ENCODE data around the gene PATL2. TPM values are rescaled to one million over a fixed set of nuclear protein-coding genes. Genes with fewer than 3 reads are reported as not detected.

The PATL2 gene
- total RNA-seq, 1 experiment from 2014 or later: 0.49 TPM

- in situ Hi-C loops (cut with HindIII; ENCODE audit: low pct_unique_long_range_greater_than_20kb, low sequenced_read_pairs): no loop called here
- POLR2A ChIA-PET: interaction anchor here (0.6 to 5.4 kb wide), 3 partner anchors 9 to 21 kb away, joined by 4 to 28 read pairs (median 4); partner anchors contain the start of genes B2M and PATL2
- H3K4me3 ChIP-seq (ENCODE audit: low read depth in 2 of 2, low read length in 2 of 2): peak overlapping the region; percentile 16 to 96
These were observed 15.0 kb upstream of the PATL2 start for GRCh38 chr15:44726136-44726535.

GRCh38 chr15:44722011-44722410 lies 10.9 kb upstream of the PATL2 start:
- ATAC-seq (no peak), DNase-seq (ENCODE audit: low read depth, low spot score) (no peak)
- Histone ChIP-seq H3K27ac (ENCODE audit: low read length) (peak overlapping the region; percentile 46), H3K36me3 (ENCODE audit: control insufficient read depth, insufficient read depth, low read length) (peaks cover 10% of the 10 kb centered on the region), H3K27me3 (ENCODE audit: control insufficient read depth, insufficient read depth, low read length) (no peaks in the 10 kb centered on the region), H3K4me1 (ENCODE audit: control insufficient read depth, insufficient read depth, low read length) (peaks cover 35% of the 10 kb centered on the region), H3K4me3 (ENCODE audit: low read depth in 2 of 2, low read length in 2 of 2) (no peak overlapping the region), H3K9me3 (ENCODE audit: control insufficient read depth, insufficient read depth, low read depth, low read length) (no peaks in the 10 kb centered on the region)
- ChIA-PET POLR2A (no interaction called here), CTCF (interaction anchor here (0.8 to 0.9 kb wide), 2 partner anchors 13 to 59 kb away, joined by 3 to 6 read pairs; partner anchors contain the start of gene SPG11)
- TF ChIP-seq, protein P1, sequence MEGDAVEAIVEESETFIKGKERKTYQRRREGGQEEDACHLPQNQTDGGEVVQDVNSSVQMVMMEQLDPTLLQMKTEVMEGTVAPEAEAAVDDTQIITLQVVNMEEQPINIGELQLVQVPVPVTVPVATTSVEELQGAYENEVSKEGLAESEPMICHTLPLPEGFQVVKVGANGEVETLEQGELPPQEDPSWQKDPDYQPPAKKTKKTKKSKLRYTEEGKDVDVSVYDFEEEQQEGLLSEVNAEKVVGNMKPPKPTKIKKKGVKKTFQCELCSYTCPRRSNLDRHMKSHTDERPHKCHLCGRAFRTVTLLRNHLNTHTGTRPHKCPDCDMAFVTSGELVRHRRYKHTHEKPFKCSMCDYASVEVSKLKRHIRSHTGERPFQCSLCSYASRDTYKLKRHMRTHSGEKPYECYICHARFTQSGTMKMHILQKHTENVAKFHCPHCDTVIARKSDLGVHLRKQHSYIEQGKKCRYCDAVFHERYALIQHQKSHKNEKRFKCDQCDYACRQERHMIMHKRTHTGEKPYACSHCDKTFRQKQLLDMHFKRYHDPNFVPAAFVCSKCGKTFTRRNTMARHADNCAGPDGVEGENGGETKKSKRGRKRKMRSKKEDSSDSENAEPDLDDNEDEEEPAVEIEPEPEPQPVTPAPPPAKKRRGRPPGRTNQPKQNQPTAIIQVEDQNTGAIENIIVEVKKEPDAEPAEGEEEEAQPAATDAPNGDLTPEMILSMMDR (IDR thresholded peaks at IDR 0.05): no peak
- TF ChIP-seq POLR2AphosphoS5 (IDR thresholded peaks at IDR 0.05; ENCODE audit: low read depth, low read length) (no peak), TCF7L2 (IDR thresholded peaks at IDR 0.05; ENCODE audit: low read depth, low read length) (no peak), SIN3A (IDR thresholded peaks at IDR 0.05; ENCODE audit: borderline replicate concordance, insufficient read depth, low read depth, low read length) (no peak), REST (IDR thresholded peaks at IDR 0.05; ENCODE audit: insufficient read depth in 1 of 2, low read depth in 2 of 2, low read length in 1 of 2) (no peak)
- in situ Hi-C loops (cut with HindIII; ENCODE audit: low pct_unique_long_range_greater_than_20kb, low sequenced_read_pairs) (no loop called here), intact Hi-C loops (cut with micrococcal nuclease; ENCODE audit: unreplicated experiment) (no loop called here)
- no TSS peak for BruUV-seq (replicated peaks)

More at GRCh38 chr15:44726136-44726535, 15.0 kb upstream of the PATL2 start:
- DNase-seq (ENCODE audit: low read depth, low spot score) (no peak), ATAC-seq (no peak)
- intact Hi-C loops (cut with micrococcal nuclease; ENCODE audit: unreplicated experiment): no loop called here
- CTCF ChIA-PET: interaction anchor here (1.2 kb wide), 1 partner anchor 12 kb away, joined by 8 read pairs; no protein-coding TSS in a partner anchor
- BruUV-seq (replicated peaks): no TSS peak
- Histone ChIP-seq H3K9me3 (ENCODE audit: control insufficient read depth, insufficient read depth, low read depth, low read length) (no peaks in the 10 kb centered on the region), H3K27ac (ENCODE audit: low read length) (peak overlapping the region; percentile 99), H3K4me1 (ENCODE audit: control insufficient read depth, insufficient read depth, low read length) (peaks cover 47% of the 10 kb centered on the region), H3K27me3 (ENCODE audit: control insufficient read depth, insufficient read depth, low read length) (no peaks in the 10 kb centered on the region), H3K36me3 (ENCODE audit: control insufficient read depth, insufficient read depth, low read length) (no peaks in the 10 kb centered on the region; the same call in 1 of the 2 replicates)
- TF ChIP-seq TCF7L2 (IDR thresholded peaks at IDR 0.05; ENCODE audit: low read depth, low read length) (no peak), POLR2AphosphoS5 (IDR thresholded peaks at IDR 0.05; ENCODE audit: low read depth, low read length) (no peak), REST (IDR thresholded peaks at IDR 0.05; ENCODE audit: insufficient read depth in 1 of 2, low read depth in 2 of 2, low read length in 1 of 2) (no peak), SIN3A (IDR thresholded peaks at IDR 0.05; ENCODE audit: borderline replicate concordance, insufficient read depth, low read depth, low read length) (no peak)
- TF ChIP-seq, protein P1 (IDR thresholded peaks at IDR 0.05): no peak

Data from Panc1 (cell line).